Caco-2 (cell line): ENCODE results near the gene MAP4K3. TPM values are rescaled to one million over a fixed set of nuclear protein-coding genes. Genes with fewer than 3 reads are reported as not detected.

Source experiments
- BruUV-seq: library from RNA; stranded (reverse); fragments of 400-500 nt; replicated peaks from 2 replicates; lab custom pipeline; 2021; lab: Mats Ljungman, UMichigan
- CTCF ChIA-PET: fragments of 300-600 bp; sonication (Branson Sonifier 250); formaldehyde crosslinking; loops from one replicate; lab custom pipeline; 2022; ENCODE audit warnings: antibody characterized with exemption; lab: Charles Lee
- POLR2A ChIA-PET: fragments of 300-600 bp; sonication (Branson Sonifier 250); formaldehyde crosslinking; loops from one replicate; lab custom pipeline; 2022; ENCODE audit warnings: antibody characterized with exemption; lab: Charles Lee
- DNase-seq, 2 experiments: peaks; one replicate each; pipeline versions ENCODE4 v3.0.0 to v3.0.0-alpha.2; 2020 to 2022
- H3K27me3 ChIP-seq: replicated peaks from 2 replicates; pipeline ENCODE4 v1.6.0; 2011; ENCODE audit warnings: low read length; ENCODE audit not compliant: control insufficient read depth, insufficient read depth
- H3K36me3 ChIP-seq: 2 replicates; pipeline ENCODE4 v1.5.1; 2011; ENCODE audit warnings: low read length; ENCODE audit not compliant: control insufficient read depth, insufficient read depth
- H3K4me1 ChIP-seq: fragments of 250-450 bp; sonication (Bioruptor Pico); 2 replicates; pipeline ENCODE4 v1.5.1; 2020; ENCODE audit warnings: mild to moderate bottlenecking
- H3K4me3 ChIP-seq: 2 replicates; pipeline ENCODE4 v1.5.1; 2011; ENCODE audit warnings: low read depth, mild to moderate bottlenecking, control low read depth, low read length
- H3K9me3 ChIP-seq: fragments of 250-450 bp; sonication (Bioruptor Pico); 2 replicates; pipeline ENCODE4 v1.5.1; 2020; ENCODE audit warnings: mild to moderate bottlenecking, moderate library complexity
- H3K27ac Mint-ChIP-seq: one replicate; pipeline ENCODE4 v1.8.0; 2022; ENCODE audit warnings: mixed read lengths; ENCODE audit not compliant: unreplicated experiment
- H3K27me3 Mint-ChIP-seq: one replicate; pipeline ENCODE4 v1.8.0; 2022; ENCODE audit warnings: mixed read lengths; ENCODE audit not compliant: insufficient read depth, unreplicated experiment
- H3K36me3 Mint-ChIP-seq: one replicate; pipeline ENCODE4 v1.8.0; 2022; ENCODE audit warnings: mild to moderate bottlenecking, mixed read lengths; ENCODE audit not compliant: insufficient read depth, unreplicated experiment
- H3K4me1 Mint-ChIP-seq: one replicate; pipeline ENCODE4 v1.8.0; 2022; ENCODE audit warnings: low read depth, mixed read lengths; ENCODE audit not compliant: unreplicated experiment
- H3K4me3 Mint-ChIP-seq: one replicate; pipeline ENCODE4 v1.8.0; 2022; ENCODE audit warnings: mild to moderate bottlenecking, moderate library complexity, mixed read lengths; ENCODE audit not compliant: unreplicated experiment
- H3K9me3 Mint-ChIP-seq: one replicate; pipeline ENCODE4 v1.8.0; 2022; ENCODE audit warnings: mixed read lengths; ENCODE audit not compliant: unreplicated experiment
- intact Hi-C: fragments of 100-400 bp; cut with micrococcal nuclease; formaldehyde crosslinking; loops from one replicate; pipeline ENCODE4 v1.10.0; 2022; ENCODE audit not compliant: unreplicated experiment
- total RNA-seq: library from RNA; stranded (reverse); gene quantifications from 2 replicates; pipeline ENCODE4 v1.2.3, GENCODE V29; 2022
- TF ChIP-seq, protein P1 (sequence below), 2 experiments: fragments of 200-600 bp in 1 of 2; IDR thresholded peaks; 1 replicate in 1 of 2; 2 replicates in 1 of 2; pipeline versions ENCODE4 v1.5.1 to v1.8.0; 2011 to 2022; ENCODE audit warnings: antibody characterized with exemption in 1 of 2, control low read depth in 1 of 2, inconsistent platforms in 1 of 2, low read depth in 1 of 2, low read length in 1 of 2, mild to moderate bottlenecking in 1 of 2, moderate library complexity in 1 of 2; ENCODE audit not compliant: insufficient read depth in 1 of 2, severe bottlenecking in 1 of 2, unreplicated experiment in 1 of 2

Gene MAP4K3
- total RNA-seq, 1 experiment from 2014 or later, result 46.1 TPM

DNA sequence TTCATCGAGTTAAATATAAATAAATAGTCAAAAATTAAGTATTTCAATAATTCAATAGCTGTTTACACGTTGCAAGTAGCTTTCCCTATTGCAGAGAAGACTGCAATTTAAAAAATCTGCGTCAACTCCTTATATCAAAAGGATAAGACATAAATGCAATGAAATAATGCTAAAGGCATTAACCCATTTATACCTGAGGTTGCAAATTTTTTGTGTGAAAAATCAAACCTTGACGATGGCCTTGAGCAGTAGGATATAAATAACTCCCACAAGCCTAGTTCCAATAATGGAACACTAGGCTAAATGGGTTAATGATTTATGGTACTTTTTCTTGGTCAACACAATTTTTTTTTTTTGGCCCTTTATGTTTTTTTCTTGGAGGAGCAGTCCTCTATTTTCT, 116.9 kb downstream of the MAP4K3 start:
- TF ChIP-seq, protein P1, sequence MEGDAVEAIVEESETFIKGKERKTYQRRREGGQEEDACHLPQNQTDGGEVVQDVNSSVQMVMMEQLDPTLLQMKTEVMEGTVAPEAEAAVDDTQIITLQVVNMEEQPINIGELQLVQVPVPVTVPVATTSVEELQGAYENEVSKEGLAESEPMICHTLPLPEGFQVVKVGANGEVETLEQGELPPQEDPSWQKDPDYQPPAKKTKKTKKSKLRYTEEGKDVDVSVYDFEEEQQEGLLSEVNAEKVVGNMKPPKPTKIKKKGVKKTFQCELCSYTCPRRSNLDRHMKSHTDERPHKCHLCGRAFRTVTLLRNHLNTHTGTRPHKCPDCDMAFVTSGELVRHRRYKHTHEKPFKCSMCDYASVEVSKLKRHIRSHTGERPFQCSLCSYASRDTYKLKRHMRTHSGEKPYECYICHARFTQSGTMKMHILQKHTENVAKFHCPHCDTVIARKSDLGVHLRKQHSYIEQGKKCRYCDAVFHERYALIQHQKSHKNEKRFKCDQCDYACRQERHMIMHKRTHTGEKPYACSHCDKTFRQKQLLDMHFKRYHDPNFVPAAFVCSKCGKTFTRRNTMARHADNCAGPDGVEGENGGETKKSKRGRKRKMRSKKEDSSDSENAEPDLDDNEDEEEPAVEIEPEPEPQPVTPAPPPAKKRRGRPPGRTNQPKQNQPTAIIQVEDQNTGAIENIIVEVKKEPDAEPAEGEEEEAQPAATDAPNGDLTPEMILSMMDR (IDR thresholded peaks at IDR 0.05; ENCODE audit: insufficient read depth in 1 of 2, low read depth in 1 of 2, low read length in 1 of 2, severe bottlenecking in 1 of 2, unreplicated experiment in 1 of 2), result no peak
- no peak for DNase-seq
- Histone ChIP-seq H3K27me3 (no peaks in the 10 kb centered on the region), H3K9me3 (no peaks in the 10 kb centered on the region), H3K36me3 (no peaks in the 10 kb centered on the region), H3K4me1 (no peaks in the 10 kb centered on the region), H3K4me3 (no peak overlapping the region)
- Mint-ChIP-seq H3K4me1 (peaks cover 8% of the 10 kb centered on the region), H3K4me3 (no peak overlapping the region), H3K36me3 (peaks cover 14% of the 10 kb centered on the region), H3K27ac (no peak overlapping the region), H3K27me3 (no peaks in the 10 kb centered on the region), H3K9me3 (no peaks in the 10 kb centered on the region)
- BruUV-seq, result no TSS peak
- intact Hi-C loops, result no loop called here
- CTCF ChIA-PET, result no interaction called here
- POLR2A ChIA-PET, result no interaction called here

DNA sequence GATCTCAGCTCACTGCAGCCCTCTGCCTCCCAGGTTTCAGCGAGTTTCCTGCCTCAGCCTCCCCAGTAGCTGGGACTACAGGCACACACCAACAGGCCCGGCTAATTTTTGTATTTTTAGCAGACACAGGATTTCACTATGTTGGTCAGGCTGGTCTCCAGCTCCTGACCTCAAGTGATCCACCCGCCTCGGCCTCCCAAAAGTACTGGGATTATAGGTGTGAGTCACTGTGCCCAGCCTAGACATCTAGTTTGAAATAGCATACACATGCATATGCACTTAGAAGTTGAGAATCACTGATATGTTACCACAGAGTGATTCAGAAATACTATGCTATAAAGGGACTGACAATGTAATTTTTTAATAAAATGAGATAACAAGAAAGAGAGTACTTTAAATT, 123.5 kb downstream of the MAP4K3 start:
- ChIA-PET POLR2A (interaction anchor here (0.7 kb wide), 1 partner anchor 114 kb away, joined by 4 read pairs; no protein-coding TSS in a partner anchor), CTCF (no interaction called here)
- Mint-ChIP-seq H3K9me3 (no peaks in the 10 kb centered on the region), H3K36me3 (peaks cover 23% of the 10 kb centered on the region), H3K4me3 (no peak overlapping the region), H3K27ac (no peak overlapping the region), H3K27me3 (no peaks in the 10 kb centered on the region), H3K4me1 (peaks cover 8% of the 10 kb centered on the region)
- no peaks in the 10 kb centered on the region for H3K9me3 ChIP-seq
- H3K27me3 ChIP-seq, result no peaks in the 10 kb centered on the region
- no TSS peak for BruUV-seq
- intact Hi-C loops, result no loop called here
- no peak overlapping the region for H3K4me3 ChIP-seq
- H3K4me1 ChIP-seq, result no peaks in the 10 kb centered on the region
- peaks cover 2% of the 10 kb centered on the region; the same call in 1 of the 2 replicates for H3K36me3 ChIP-seq
- no peak for DNase-seq
- TF ChIP-seq, protein P1 (IDR thresholded peaks at IDR 0.05; ENCODE audit: insufficient read depth in 1 of 2, low read depth in 1 of 2, low read length in 1 of 2, severe bottlenecking in 1 of 2, unreplicated experiment in 1 of 2), result no peak

DNA sequence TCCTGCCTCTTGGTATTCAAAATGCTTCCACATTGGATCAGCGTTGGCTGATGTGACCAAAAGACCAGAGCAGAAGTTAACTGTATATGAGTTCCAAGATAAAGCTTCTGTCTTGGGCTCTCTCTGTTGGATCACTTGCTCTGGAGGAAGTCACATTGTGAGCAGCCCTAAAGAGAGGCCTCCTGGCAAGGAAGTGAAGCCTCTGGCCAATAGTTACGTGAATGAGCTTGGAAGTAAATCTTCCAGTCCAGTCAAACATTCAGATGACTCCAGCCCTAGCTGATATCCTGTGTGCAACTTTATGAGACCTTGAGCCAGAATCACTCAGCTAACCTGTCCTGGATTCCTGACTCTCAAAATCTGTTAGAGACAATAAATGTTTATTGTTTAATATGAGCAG, 125.6 kb downstream of the MAP4K3 start:
- no peaks in the 10 kb centered on the region for H3K27me3 Mint-ChIP-seq
- H3K9me3 Mint-ChIP-seq, result no peaks in the 10 kb centered on the region
- no peaks in the 10 kb centered on the region for H3K9me3 ChIP-seq
- TF ChIP-seq, protein P1 (IDR thresholded peaks at IDR 0.05; ENCODE audit: insufficient read depth in 1 of 2, low read depth in 1 of 2, low read length in 1 of 2, severe bottlenecking in 1 of 2, unreplicated experiment in 1 of 2), result no peak
- DNase-seq, result no peak
- intact Hi-C loops, result no loop called here
- BruUV-seq, result no TSS peak
- H3K36me3 Mint-ChIP-seq, result peaks cover 20% of the 10 kb centered on the region
- H3K4me1 ChIP-seq, result no peaks in the 10 kb centered on the region
- POLR2A ChIA-PET, result no interaction called here
- no peaks in the 10 kb centered on the region for H3K27me3 ChIP-seq
- CTCF ChIA-PET, result no interaction called here
- peaks cover 2% of the 10 kb centered on the region; the same call in 1 of the 2 replicates for H3K36me3 ChIP-seq
- no peak overlapping the region for H3K4me3 ChIP-seq
- H3K27ac Mint-ChIP-seq, result no peak overlapping the region
- no peaks in the 10 kb centered on the region for H3K4me1 Mint-ChIP-seq
- H3K4me3 Mint-ChIP-seq, result no peak overlapping the region
